ENCODE results near the gene CLIP2.

The CLIP2 gene

DNA sequence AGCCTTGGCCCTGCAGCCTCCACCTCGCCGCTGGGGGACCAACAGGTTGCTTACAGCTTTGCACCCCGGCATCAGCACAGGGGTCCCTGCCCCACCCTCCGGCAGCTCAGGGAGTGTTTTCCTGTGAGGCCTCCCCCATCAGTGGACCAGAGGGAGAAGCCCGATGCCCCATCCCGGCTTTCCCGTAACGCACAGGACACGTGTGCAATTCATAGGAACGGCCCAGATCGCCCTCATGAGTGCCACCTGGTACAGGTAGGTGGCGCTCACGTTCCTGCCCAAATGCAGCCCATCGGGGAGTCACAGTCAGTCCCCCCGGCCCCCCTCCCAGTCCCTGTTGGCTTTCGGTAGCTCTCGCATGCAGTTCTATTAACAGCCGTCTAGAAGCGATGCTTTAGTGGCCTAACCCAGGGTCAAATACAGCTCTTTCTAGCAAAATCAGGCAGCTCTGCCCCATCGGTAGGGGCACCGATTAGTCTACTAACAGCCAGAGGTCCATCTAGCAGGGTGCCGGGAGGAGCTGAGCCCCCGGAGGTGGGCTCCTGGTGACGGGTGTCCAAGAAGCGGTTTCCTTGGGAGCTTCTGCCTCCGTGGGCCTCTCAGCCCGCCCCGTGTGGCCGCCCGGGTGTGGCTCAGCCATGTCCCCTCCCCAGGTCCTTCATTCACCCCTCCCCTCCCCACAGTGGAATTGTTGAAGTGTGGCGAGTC is 116.1 kb downstream of the CLIP2 start:
- no peaks in the 10 kb centered on the region for H4K20me1 ChIP-seq (ENCODE audit: insufficient read depth, low read length)
- no peak overlapping the region for H3K27ac ChIP-seq (ENCODE audit: low read length)
- no peaks in the 10 kb centered on the region for H3K4me1 ChIP-seq (ENCODE audit: insufficient read depth, low read length)
- H3K9me3 ChIP-seq (ENCODE audit: insufficient read depth, low read length, severe bottlenecking) = no peaks in the 10 kb centered on the region
- peaks cover 5% of the 10 kb centered on the region for H3K36me3 ChIP-seq (ENCODE audit: insufficient read depth, low read length)
- H3K27me3 ChIP-seq (ENCODE audit: insufficient read depth, low read length, poor library complexity) = no peaks in the 10 kb centered on the region
- TF ChIP-seq, protein P1, sequence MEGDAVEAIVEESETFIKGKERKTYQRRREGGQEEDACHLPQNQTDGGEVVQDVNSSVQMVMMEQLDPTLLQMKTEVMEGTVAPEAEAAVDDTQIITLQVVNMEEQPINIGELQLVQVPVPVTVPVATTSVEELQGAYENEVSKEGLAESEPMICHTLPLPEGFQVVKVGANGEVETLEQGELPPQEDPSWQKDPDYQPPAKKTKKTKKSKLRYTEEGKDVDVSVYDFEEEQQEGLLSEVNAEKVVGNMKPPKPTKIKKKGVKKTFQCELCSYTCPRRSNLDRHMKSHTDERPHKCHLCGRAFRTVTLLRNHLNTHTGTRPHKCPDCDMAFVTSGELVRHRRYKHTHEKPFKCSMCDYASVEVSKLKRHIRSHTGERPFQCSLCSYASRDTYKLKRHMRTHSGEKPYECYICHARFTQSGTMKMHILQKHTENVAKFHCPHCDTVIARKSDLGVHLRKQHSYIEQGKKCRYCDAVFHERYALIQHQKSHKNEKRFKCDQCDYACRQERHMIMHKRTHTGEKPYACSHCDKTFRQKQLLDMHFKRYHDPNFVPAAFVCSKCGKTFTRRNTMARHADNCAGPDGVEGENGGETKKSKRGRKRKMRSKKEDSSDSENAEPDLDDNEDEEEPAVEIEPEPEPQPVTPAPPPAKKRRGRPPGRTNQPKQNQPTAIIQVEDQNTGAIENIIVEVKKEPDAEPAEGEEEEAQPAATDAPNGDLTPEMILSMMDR (IDR thresholded peaks at IDR 0.05; ENCODE audit: borderline replicate concordance, extremely low read depth, low read length, poor library complexity, severe bottlenecking) = peak; percentile 51
- TF ChIP-seq EZH2 (IDR thresholded peaks at IDR 0.05; ENCODE audit: borderline replicate concordance, low read depth, low read length, severe bottlenecking) = no peak
- H3K4me2 ChIP-seq (ENCODE audit: insufficient read depth, low read length) = no peak overlapping the region
- no peak overlapping the region for H3K4me3 ChIP-seq (ENCODE audit: low read depth in 1 of 2, low read length in 2 of 2)
- no peak overlapping the region for H3K9ac ChIP-seq (ENCODE audit: low read depth, low read length)
- DNase-seq = no peak
- ATAC-seq (ENCODE audit: insufficient read depth, low read depth) = 0 out of 3 replicates have a peak, but pooled peaks have one; percentile 25
- no peaks in the 10 kb centered on the region for H3K79me2 ChIP-seq (ENCODE audit: insufficient read depth, low read length)
- no peak overlapping the region for H2AFZ ChIP-seq (ENCODE audit: low read depth, low read length)

DNA sequence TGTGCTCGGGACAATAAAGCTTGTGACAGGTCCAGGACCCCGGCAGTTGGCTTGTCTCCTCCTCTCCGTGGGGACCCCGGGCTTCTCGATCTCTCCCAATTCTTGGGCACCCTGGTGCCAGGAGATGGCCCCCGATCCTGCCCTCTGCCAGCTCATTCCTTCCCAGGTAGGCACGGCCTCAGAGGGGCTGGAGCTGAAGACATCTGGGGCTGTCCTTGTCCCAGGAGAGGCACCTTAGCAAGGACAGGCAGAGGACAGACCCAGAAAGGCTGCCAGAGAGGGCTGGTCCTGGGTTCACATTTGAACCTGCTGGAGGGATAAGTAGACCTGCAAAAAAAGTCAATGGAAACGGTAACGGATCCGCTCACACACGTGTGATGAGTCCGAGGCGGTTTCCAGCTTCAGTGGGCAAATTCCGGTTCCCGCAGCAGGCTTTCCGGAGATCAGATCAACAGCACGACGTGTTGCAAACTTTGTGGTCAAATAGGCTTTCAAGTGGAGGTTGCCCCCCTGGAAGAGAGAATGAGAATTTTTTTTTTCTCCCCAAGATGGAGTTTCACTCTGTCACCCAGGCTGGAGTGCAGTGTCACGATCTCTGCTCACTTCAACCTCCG is 116.8 kb downstream of the CLIP2 start:
- no peak overlapping the region for H3K4me3 ChIP-seq (ENCODE audit: low read depth in 1 of 2, low read length in 2 of 2)
- H3K4me1 ChIP-seq (ENCODE audit: insufficient read depth, low read length) = no peaks in the 10 kb centered on the region

DNA sequence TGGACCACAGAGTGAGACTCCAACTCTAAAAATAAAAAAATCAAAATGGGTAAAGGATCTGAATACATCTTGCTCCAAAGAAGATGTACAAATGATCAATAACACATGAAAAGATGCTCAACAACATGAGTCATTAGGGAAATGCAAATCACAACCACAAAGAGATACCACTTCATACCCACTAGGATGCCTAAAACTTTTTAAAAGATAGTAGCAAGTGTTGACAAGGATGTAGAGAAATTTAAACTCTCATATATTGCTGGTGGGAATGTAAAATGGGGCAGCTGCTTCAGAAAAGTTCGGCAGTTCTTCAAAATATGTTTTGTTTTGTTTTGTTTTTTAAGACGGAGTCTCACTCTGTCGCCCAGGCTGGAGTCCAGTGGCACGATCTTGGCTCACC is 118.8 kb downstream of the CLIP2 start:
- Histone ChIP-seq H3K9me3 (ENCODE audit: insufficient read depth, low read length, severe bottlenecking) (no peaks in the 10 kb centered on the region), H3K4me3 (ENCODE audit: low read depth in 1 of 2, low read length in 2 of 2) (no peak overlapping the region), H2AFZ (ENCODE audit: low read depth, low read length) (no peak overlapping the region), H4K20me1 (ENCODE audit: insufficient read depth, low read length) (no peaks in the 10 kb centered on the region), H3K79me2 (ENCODE audit: insufficient read depth, low read length) (no peaks in the 10 kb centered on the region), H3K4me2 (ENCODE audit: insufficient read depth, low read length) (no peak overlapping the region), H3K27me3 (ENCODE audit: insufficient read depth, low read length, poor library complexity) (no peaks in the 10 kb centered on the region), H3K9ac (ENCODE audit: low read depth, low read length) (no peak overlapping the region), H3K4me1 (ENCODE audit: insufficient read depth, low read length) (no peaks in the 10 kb centered on the region), H3K36me3 (ENCODE audit: insufficient read depth, low read length) (peaks cover 3% of the 10 kb centered on the region; the same call in 1 of the 2 replicates), H3K27ac (ENCODE audit: low read length) (no peak overlapping the region)
- ATAC-seq (ENCODE audit: insufficient read depth, low read depth) = no peak
- DNase-seq = no peak
- no peak for TF ChIP-seq EZH2 (IDR thresholded peaks at IDR 0.05; ENCODE audit: borderline replicate concordance, low read depth, low read length, severe bottlenecking)
- TF ChIP-seq, protein P1 (IDR thresholded peaks at IDR 0.05; ENCODE audit: borderline replicate concordance, extremely low read depth, low read length, poor library complexity, severe bottlenecking) = no peak

More for the DNA sequence above, 116.8 kb downstream of the CLIP2 start:
- Histone ChIP-seq H3K9me3 (ENCODE audit: insufficient read depth, low read length, severe bottlenecking) (no peaks in the 10 kb centered on the region), H3K27ac (ENCODE audit: low read length) (no peak overlapping the region), H3K9ac (ENCODE audit: low read depth, low read length) (no peak overlapping the region), H3K79me2 (ENCODE audit: insufficient read depth, low read length) (no peaks in the 10 kb centered on the region), H4K20me1 (ENCODE audit: insufficient read depth, low read length) (no peaks in the 10 kb centered on the region), H3K36me3 (ENCODE audit: insufficient read depth, low read length) (peaks cover 3% of the 10 kb centered on the region; the same call in 1 of the 2 replicates), H3K4me2 (ENCODE audit: insufficient read depth, low read length) (no peak overlapping the region), H3K27me3 (ENCODE audit: insufficient read depth, low read length, poor library complexity) (no peaks in the 10 kb centered on the region), H2AFZ (ENCODE audit: low read depth, low read length) (no peak overlapping the region)
- DNase-seq (no peak), ATAC-seq (ENCODE audit: insufficient read depth, low read depth) (no peak)
- TF ChIP-seq EZH2 (IDR thresholded peaks at IDR 0.05; ENCODE audit: borderline replicate concordance, low read depth, low read length, severe bottlenecking) = no peak
- TF ChIP-seq, protein P1 (IDR thresholded peaks at IDR 0.05; ENCODE audit: borderline replicate concordance, extremely low read depth, low read length, poor library complexity, severe bottlenecking) = no peak
